SIG-M5 (cell line): ENCODE measurements around the gene NLRP12.
"Not testable (repeated sequence)": the region's sequence is repeated elsewhere in the genome, so short reads cannot be mapped to it uniquely, and the experiment has no call there.

Experiments
- DNase-seq: peaks from one replicate; lab custom pipeline; 2025; lab: John Stamatoyannopoulos, UW

The NLRP12 gene

DNA sequence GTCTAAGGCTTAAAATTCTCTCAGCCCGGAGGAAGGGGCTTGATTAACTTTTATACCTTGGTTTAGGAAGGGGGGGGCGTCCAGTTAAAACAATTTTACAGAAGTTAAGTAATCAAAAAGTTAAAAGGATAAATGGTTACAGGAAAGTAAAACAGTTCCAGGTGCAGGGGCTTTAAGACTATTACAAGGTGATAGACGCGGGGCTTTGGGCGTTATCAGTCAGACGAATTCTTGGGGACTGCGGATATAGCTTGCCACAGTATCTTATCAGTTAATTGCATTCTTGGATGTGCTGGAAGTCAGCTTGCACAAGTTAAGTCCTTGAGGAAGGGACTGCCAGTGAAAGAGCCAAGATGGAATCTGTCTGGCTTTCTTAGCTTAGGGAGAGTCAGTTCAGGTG, 49.6 kb downstream of the NLRP12 start:
- DNase-seq, result not testable (repeated sequence)

GRCh38 chr19:53773999-53774398, 50.1 kb downstream of the NLRP12 start:
- DNase-seq, result no peak

DNA sequence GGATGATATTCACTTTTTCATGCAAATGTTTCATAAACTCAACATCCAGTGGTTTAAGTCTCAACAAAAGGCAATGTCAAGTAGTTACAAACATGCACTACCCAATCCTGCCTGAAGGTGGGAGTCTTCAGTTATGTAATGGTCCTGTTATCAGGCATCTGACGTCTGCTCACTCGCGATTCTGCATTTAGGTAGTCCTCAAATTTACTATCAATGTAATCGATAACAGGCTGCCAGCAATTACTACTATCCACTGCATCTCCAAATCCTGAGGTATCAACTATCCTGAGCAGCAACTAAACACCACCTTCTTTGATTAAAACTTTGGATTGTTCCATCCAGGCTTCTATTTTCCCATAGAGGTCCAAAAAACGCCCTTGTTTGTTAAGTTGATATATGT, 51.2 kb downstream of the NLRP12 start:
- no peak for DNase-seq

GRCh38 chr19:53771144-53771543, 53.0 kb downstream of the NLRP12 start:
- DNase-seq, result no peak

DNA sequence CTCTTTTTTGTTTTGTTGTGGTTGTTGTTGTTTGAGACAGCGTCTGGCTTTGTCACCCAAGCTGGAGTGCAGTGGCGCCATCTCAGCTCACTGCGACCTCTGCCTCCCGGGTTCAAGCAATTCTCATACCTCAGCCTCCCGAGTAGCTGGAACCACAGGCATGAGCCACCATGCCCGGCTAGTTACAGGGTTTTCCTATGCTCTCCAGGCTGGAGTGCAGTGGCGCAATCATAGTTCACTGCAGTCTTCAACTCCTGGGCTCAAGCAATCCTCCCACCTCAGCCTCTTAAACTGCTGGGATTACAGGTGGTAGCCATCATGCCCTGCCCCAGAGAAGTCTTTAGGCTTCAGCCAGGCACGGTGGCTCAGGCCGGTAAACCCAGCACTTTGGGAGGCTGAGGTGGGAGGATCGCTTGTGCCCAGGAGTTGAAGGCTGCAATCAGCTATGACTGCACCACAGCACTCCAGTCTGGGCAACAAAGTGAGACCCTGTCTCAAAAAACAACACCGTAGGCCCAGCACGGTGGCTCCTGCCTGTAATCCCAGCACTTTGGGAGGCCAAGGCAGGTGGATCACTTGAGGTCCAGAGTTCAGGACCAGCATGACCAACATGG, 54.3 kb downstream of the NLRP12 start:
- DNase-seq, result not testable (repeated sequence)

- DNase-seq, result no peak
Observed at GRCh38 chr19:53768401-53768800, 55.7 kb downstream of the NLRP12 start.

DNA sequence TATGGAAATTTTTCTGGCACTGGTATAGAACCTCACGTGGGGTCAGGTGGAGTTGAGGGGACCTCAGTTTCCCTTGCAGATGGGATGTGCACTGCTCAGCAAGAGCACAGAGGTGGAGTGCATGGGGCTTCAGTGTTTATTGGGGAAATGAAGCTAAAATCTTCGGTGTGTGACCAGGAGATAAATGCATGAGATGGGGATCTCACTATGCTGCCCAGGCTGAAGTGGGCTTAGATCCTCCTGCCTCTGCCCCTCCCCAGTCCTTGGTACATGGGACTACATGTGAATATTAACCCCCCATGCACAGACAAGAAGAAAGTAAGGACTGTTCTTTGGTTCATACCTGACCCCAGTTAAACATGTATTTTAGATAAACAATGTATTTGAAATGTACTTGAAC, 65.1 kb downstream of the NLRP12 start:
- DNase-seq, result not testable (repeated sequence)
